ENCODE measurements around the gene CRK.

DNA sequence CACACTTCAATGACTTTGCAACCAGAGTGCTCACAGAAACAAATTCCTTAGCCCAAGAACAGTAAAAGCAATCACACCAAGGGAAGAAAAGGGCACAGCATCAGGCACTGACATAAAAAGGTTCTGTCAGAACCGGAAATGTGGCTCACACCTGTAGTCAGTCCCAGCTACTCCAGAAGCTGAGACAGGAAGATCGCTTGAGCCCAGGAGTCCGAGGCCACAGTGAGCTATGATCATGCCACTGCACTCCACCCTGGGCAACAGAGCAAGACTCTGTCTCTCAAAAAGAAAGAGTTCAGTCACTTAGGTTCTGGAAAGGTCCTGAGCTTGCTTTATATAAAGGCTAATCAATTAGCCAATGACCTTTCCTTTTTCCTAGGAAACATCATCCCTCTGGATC, 78.7 kb downstream of the CRK start:
- TF ChIP-seq, protein P1, sequence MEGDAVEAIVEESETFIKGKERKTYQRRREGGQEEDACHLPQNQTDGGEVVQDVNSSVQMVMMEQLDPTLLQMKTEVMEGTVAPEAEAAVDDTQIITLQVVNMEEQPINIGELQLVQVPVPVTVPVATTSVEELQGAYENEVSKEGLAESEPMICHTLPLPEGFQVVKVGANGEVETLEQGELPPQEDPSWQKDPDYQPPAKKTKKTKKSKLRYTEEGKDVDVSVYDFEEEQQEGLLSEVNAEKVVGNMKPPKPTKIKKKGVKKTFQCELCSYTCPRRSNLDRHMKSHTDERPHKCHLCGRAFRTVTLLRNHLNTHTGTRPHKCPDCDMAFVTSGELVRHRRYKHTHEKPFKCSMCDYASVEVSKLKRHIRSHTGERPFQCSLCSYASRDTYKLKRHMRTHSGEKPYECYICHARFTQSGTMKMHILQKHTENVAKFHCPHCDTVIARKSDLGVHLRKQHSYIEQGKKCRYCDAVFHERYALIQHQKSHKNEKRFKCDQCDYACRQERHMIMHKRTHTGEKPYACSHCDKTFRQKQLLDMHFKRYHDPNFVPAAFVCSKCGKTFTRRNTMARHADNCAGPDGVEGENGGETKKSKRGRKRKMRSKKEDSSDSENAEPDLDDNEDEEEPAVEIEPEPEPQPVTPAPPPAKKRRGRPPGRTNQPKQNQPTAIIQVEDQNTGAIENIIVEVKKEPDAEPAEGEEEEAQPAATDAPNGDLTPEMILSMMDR (IDR thresholded peaks at IDR 0.05): no peak
- TF ChIP-seq POLR2AphosphoS5 (IDR thresholded peaks at IDR 0.05): no peak
- no peak for TF ChIP-seq POLR2A (IDR thresholded peaks at IDR 0.05)

Measured in stomach (tissue), 4 donors.